Nephron progenitor cell (in vitro differentiated cells): ENCODE data around the gene CNPY3.

Experiments used
- DNase-seq: peaks from one replicate; pipeline ENCODE4 v3.0.0; 2021
- H3K27ac Mint-ChIP-seq: 2 replicates; pipeline ENCODE4 v1.8.0; 2021; ENCODE audit warnings: mild to moderate bottlenecking, moderate library complexity, mixed read lengths
- H3K27me3 Mint-ChIP-seq: 2 replicates; pipeline ENCODE4 v1.8.0; 2021; ENCODE audit warnings: mild to moderate bottlenecking, low read depth, mixed read lengths; ENCODE audit not compliant: poor library complexity
- H3K36me3 Mint-ChIP-seq: 2 replicates; pipeline ENCODE4 v1.8.0; 2021; ENCODE audit warnings: low read depth, mixed read lengths
- H3K4me1 Mint-ChIP-seq: 2 replicates; pipeline ENCODE4 v1.8.0; 2021; ENCODE audit warnings: mixed read lengths
- H3K4me3 Mint-ChIP-seq: 2 replicates; pipeline ENCODE4 v1.8.0; 2021; ENCODE audit warnings: mild to moderate bottlenecking, moderate library complexity, mixed read lengths
- H3K9me3 Mint-ChIP-seq: 2 replicates; pipeline ENCODE4 v1.8.0; 2021; ENCODE audit warnings: mild to moderate bottlenecking, moderate library complexity, mixed read lengths
- CTCF ChIP-seq: fragments of 200-600 bp; sonication (generic); IDR thresholded peaks from 2 replicates; pipeline ENCODE4 v1.5.0; 2021; ENCODE audit warnings: antibody characterized with exemption

Gene CNPY3

GRCh38 chr6:42911171-42912021 is 17.9 kb upstream of the CNPY3 start:
- peak; percentile 72 for DNase-seq
- no peaks in the 10 kb centered on the region for H3K36me3 Mint-ChIP-seq
- no peak for TF ChIP-seq CTCF
- peaks cover 15% of the 10 kb centered on the region for H3K4me1 Mint-ChIP-seq
- no peaks in the 10 kb centered on the region for H3K9me3 Mint-ChIP-seq
- H3K27ac Mint-ChIP-seq, result peak overlapping the region; percentile 27
- peaks cover 14% of the 10 kb centered on the region for H3K27me3 Mint-ChIP-seq
- peak overlapping the region; percentile 83 for H3K4me3 Mint-ChIP-seq

- Mint-ChIP-seq H3K9me3 (no peaks in the 10 kb centered on the region), H3K36me3 (no peaks in the 10 kb centered on the region), H3K4me1 (peaks cover 5% of the 10 kb centered on the region), H3K4me3 (no peak overlapping the region), H3K27ac (no peak overlapping the region), H3K27me3 (peaks cover 11% of the 10 kb centered on the region)
- no peak for DNase-seq
- TF ChIP-seq CTCF, result no peak
Observed at GRCh38 chr6:42914546-42914945, 14.7 kb upstream of the CNPY3 start.

GRCh38 chr6:42915732-42916131 is 13.5 kb upstream of the CNPY3 start, which contains the start of gene PTCRA:
Gene PTCRA (plus strand): TSS chr6:42916053. CDS start chr6:42916070, 17 bp downstream.
- Mint-ChIP-seq H3K9me3 (no peaks in the 10 kb centered on the region), H3K4me3 (no peak within 1 kb of the TSS), H3K36me3 (no peaks in the 10 kb centered on the region), H3K27ac (no peak within 1 kb of the TSS), H3K27me3 (peaks cover 11% of the 10 kb centered on the region), H3K4me1 (peaks cover 5% of the 10 kb centered on the region)
- no peak for DNase-seq
- no peak for TF ChIP-seq CTCF

GRCh38 chr6:42916288-42916687 is 13.0 kb upstream of the CNPY3 start:
- H3K4me1 Mint-ChIP-seq, result peaks cover 1% of the 10 kb centered on the region
- no peak overlapping the region for H3K4me3 Mint-ChIP-seq
- H3K27ac Mint-ChIP-seq, result no peak overlapping the region
- peaks cover 11% of the 10 kb centered on the region for H3K27me3 Mint-ChIP-seq
- no peaks in the 10 kb centered on the region for H3K9me3 Mint-ChIP-seq
- no peak for TF ChIP-seq CTCF
- H3K36me3 Mint-ChIP-seq, result no peaks in the 10 kb centered on the region
- DNase-seq, result no peak

- Mint-ChIP-seq H3K4me3 (no peak overlapping the region), H3K9me3 (no peaks in the 10 kb centered on the region), H3K36me3 (no peaks in the 10 kb centered on the region), H3K27ac (no peak overlapping the region), H3K4me1 (peaks cover 12% of the 10 kb centered on the region), H3K27me3 (peaks cover 23% of the 10 kb centered on the region)
- DNase-seq, result no peak
- TF ChIP-seq CTCF, result no peak
Observed at GRCh38 chr6:42921801-42922200, 7.5 kb upstream of the CNPY3 start.

GRCh38 chr6:42923666-42924065 is 5.6 kb upstream of the CNPY3 start:
- H3K27me3 Mint-ChIP-seq, result peaks cover 19% of the 10 kb centered on the region
- no peak for DNase-seq
- peaks cover 18% of the 10 kb centered on the region for H3K4me1 Mint-ChIP-seq
- H3K27ac Mint-ChIP-seq, result no peak overlapping the region
- H3K4me3 Mint-ChIP-seq, result no peak overlapping the region
- no peaks in the 10 kb centered on the region for H3K36me3 Mint-ChIP-seq
- TF ChIP-seq CTCF, result no peak
- no peaks in the 10 kb centered on the region for H3K9me3 Mint-ChIP-seq
